HG02588 (cell line): Measurements from ENCODE around the gene ANAPC5.

Source experiments
- ATAC-seq: cut with Tn5 transposase; IDR thresholded peaks from one replicate; pipeline ENCODE4 v1.9.1; 2021; ENCODE audit warnings: mild to moderate bottlenecking, moderate library complexity; ENCODE audit not compliant: unreplicated experiment

ANAPC5 gene

DNA sequence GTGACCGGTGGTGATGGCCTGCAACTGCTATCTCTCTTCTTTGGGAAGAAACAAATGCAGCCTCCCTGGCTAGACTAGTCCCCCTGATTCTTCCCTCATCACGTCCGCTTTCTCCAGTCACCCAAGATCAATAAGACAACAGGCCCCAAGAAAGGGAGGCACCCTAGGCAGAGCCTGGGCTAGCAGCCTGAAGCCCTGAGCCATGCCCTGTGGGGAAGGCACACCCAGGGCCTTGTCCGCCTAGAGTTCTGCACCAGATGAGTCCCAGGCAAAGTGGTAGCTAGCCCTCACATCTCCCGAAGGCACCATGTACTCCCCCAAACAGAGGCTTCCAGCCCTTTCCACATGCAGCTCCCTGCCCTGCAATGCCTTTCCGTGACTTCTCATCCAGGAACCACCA is 90.8 kb downstream of the ANAPC5 start:
- ATAC-seq: no peak

DNA sequence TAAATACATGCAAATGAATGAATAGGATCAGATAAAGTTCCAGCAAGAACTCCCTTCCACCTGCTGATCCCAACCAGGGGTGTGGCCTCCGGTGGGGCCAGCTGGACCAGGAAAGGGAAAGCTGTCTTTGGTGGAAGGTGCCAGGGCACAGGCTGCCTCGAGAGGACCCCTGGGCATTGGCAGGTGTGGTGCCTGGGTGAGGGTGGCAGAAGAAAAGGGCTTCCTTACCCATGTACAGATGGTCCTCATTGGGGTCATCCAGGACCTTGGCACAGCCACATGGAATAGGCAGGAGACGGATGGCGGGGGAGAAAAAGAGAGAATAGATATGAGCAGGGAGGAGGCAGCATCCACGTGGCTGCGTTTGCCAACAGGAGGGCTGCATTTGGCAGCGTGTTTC is 92.1 kb downstream of the ANAPC5 start:
- ATAC-seq: no peak

DNA sequence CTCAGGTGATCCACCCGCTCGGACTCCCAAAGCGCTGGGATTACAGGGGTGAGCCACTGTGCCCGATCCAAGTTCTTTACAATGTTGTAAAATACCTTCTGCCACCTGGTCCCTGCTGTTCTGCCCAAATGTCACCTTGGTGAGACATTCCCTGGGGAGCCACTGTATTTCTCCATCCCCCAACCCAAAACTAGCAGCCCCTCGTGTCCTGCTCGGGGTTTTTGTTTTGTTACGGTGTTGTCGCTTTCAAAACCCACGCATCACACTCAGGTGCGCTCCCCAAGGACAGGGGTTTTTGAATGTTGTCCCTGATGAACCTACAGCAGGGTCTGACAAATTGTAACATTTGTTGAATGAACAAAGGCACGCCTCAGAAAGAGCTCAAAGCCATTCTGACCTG is 93.1 kb downstream of the ANAPC5 start:
- ATAC-seq: no peak
